Measurements from ENCODE around the gene ERC2.

DNA sequence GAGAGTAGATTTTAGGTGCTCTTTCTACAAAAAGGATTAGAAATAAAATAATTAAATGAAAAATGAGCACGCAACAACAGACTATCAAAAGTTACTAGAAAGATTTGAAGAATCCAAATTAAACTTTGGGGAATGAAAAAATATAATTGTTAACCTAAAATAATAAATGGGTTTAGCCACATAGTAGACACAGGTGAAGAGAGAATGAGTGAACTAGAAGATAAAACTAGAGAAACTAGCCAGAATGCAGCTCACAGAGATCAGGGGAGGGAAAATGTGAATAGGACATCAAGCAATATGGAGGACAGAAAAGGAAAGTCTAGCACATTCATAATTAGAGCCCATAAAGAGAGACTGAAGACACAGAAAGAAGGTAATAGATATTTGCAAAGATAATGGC, 670.5 kb downstream of the ERC2 start:
- no peak for TF ChIP-seq POLR2A (IDR thresholded peaks at IDR 0.05; ENCODE audit: low read depth, low read length)
- no peak for TF ChIP-seq TAF1 (IDR thresholded peaks at IDR 0.05; ENCODE audit: borderline replicate concordance, low read depth, low read length)

Measured in GM12892 (cell line).